Hepatocyte (in vitro differentiated cells): ENCODE data around the gene PRB3. TPM values are rescaled to one million over a fixed set of nuclear protein-coding genes. Genes with fewer than 3 reads are reported as not detected.

Source experiments
- DNase-seq: peaks from one replicate; pipeline ENCODE4 v3.0.0-alpha.2; 2016; ENCODE audit warnings: low spot score
- H2AFZ ChIP-seq: fragments of 200-600 bp; sonication (generic); 2 replicates; pipeline ENCODE4 v1.6.0; 2016; ENCODE audit warnings: antibody characterized with exemption, mild to moderate bottlenecking
- H3K27ac ChIP-seq: fragments of 200-600 bp; sonication (generic); 2 replicates; pipeline ENCODE4 v1.5.1; 2016; ENCODE audit warnings: mild to moderate bottlenecking
- H3K27me3 ChIP-seq: fragments of 200-600 bp; sonication (generic); 2 replicates; pipeline ENCODE4 v1.6.1; 2016
- H3K36me3 ChIP-seq: fragments of 200-600 bp; sonication (generic); replicated peaks from 2 replicates; pipeline ENCODE4 v1.5.1; 2016; ENCODE audit warnings: low read depth; ENCODE audit not compliant: insufficient read depth
- H3K4me1 ChIP-seq: fragments of 200-600 bp; sonication (generic); 2 replicates; pipeline ENCODE4 v1.5.1; 2016; ENCODE audit warnings: mild to moderate bottlenecking, moderate library complexity; ENCODE audit not compliant: insufficient read depth
- H3K4me2 ChIP-seq: fragments of 200-600 bp; sonication (generic); 2 replicates; pipeline ENCODE4 v1.6.0; 2016
- H3K4me3 ChIP-seq: fragments of 200-600 bp; sonication (generic); 2 replicates; pipeline ENCODE4 v1.5.1; 2016; ENCODE audit warnings: mild to moderate bottlenecking
- H3K79me2 ChIP-seq: fragments of 200-600 bp; sonication (generic); 2 replicates; pipeline ENCODE4 v1.6.0; 2017; ENCODE audit warnings: mild to moderate bottlenecking
- H3K9me2 ChIP-seq: fragments of 200-600 bp; sonication (generic); replicated peaks from 2 replicates; pipeline ENCODE4 v1.6.0; 2017; ENCODE audit warnings: mild to moderate bottlenecking; ENCODE audit not compliant: insufficient read depth
- H3K9me3 ChIP-seq: fragments of 200-600 bp; sonication (generic); 2 replicates; pipeline ENCODE4 v1.5.1; 2016; ENCODE audit warnings: low read depth, mild to moderate bottlenecking
- H4K20me1 ChIP-seq: fragments of 200-600 bp; sonication (generic); 2 replicates; pipeline ENCODE4 v1.6.0; 2016; ENCODE audit warnings: mild to moderate bottlenecking; ENCODE audit not compliant: insufficient read depth, poor library complexity, severe bottlenecking
- CTCF ChIP-seq: fragments of 200-600 bp; sonication (generic); IDR thresholded peaks from 2 replicates; pipeline ENCODE4 v1.5.1; 2016; ENCODE audit warnings: antibody characterized with exemption, mild to moderate bottlenecking; ENCODE audit not compliant: poor library complexity
- EZH2 ChIP-seq: fragments of 200-600 bp; sonication (generic); IDR thresholded peaks from 2 replicates; pipeline ENCODE4 v1.6.1; 2016; ENCODE audit warnings: antibody characterized with exemption, mild to moderate bottlenecking, borderline replicate concordance
- EZH2phosphoT487 ChIP-seq: fragments of 200-600 bp; sonication (generic); IDR thresholded peaks from one replicate; pipeline ENCODE4 v1.6.1; 2018; ENCODE audit warnings: antibody characterized with exemption, mild to moderate bottlenecking, low read depth, moderate library complexity; ENCODE audit not compliant: unreplicated experiment, severe bottlenecking
- WGBS: methylation state at CpG from one replicate; pipeline ENCODE4 v1.1.6; 2016; ENCODE audit warnings: low lambda C conversion rate; ENCODE audit errors: missing lambda C conversion rate; 5-methylcytosine and 5-hydroxymethylcytosine counted together
- polyA plus RNA-seq: library from polyadenylated mRNA; unstranded; fragments of >200 nt; fragmentation: Nextera tagmentation; extraction: Ambion mirVana; gene quantifications from 2 replicates; pipeline ENCODE4 v1.2.1, GENCODE V29; 2016
- total RNA-seq: library from RNA; depleted of rRNA; stranded (reverse); fragments of >200 nt; gene quantifications from 2 replicates; pipeline ENCODE4 v1.2.3, GENCODE V29; 2014

Gene PRB3
- total and polyA plus RNA-seq, 2 experiments from 2014 or later, result 0.56 TPM; not detected in 1

DNA sequence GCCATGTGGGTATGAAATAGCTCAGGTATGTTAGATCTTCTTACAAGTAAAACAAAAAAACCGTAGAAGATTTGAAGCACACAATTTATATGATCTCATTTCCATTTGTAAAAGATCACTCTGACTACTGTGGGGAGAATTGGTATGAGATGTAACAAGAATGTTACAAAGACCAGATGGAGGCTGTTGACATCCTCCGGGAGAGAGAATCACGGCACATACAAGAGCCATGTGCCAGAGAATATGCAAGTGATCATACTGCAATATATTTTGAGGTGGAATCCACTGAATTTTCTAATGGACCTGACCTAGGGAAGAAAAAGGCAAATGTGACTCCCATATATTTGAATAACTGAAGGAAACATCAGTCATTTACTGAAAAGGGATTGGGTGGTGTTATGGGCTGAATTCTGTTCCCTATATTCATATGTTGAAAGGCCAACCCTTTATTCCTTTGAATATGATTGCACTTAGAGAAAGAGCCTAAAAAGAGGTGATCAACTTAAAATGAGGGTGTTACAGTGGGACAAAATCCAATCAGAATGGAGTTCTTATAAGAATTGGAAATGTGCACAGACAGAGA, 29.1 kb downstream of the PRB3 start:
- no peaks in the 10 kb centered on the region for H3K9me2 ChIP-seq
- no peaks in the 10 kb centered on the region for H3K79me2 ChIP-seq
- WGBS, result 93% methylated on average over 3 of the region's 3 CpGs
- H3K36me3 ChIP-seq, result no peaks in the 10 kb centered on the region
- DNase-seq, result no peak
- no peaks in the 10 kb centered on the region for H4K20me1 ChIP-seq
- H3K27ac ChIP-seq, result no peak overlapping the region
- no peaks in the 10 kb centered on the region for H3K9me3 ChIP-seq
- no peak overlapping the region for H3K4me3 ChIP-seq
- TF ChIP-seq EZH2phosphoT487 (no peak), CTCF (no peak), EZH2 (no peak)
- no peak overlapping the region for H2AFZ ChIP-seq
- H3K4me2 ChIP-seq, result no peak overlapping the region
- no peaks in the 10 kb centered on the region for H3K4me1 ChIP-seq
- no peaks in the 10 kb centered on the region for H3K27me3 ChIP-seq

DNA sequence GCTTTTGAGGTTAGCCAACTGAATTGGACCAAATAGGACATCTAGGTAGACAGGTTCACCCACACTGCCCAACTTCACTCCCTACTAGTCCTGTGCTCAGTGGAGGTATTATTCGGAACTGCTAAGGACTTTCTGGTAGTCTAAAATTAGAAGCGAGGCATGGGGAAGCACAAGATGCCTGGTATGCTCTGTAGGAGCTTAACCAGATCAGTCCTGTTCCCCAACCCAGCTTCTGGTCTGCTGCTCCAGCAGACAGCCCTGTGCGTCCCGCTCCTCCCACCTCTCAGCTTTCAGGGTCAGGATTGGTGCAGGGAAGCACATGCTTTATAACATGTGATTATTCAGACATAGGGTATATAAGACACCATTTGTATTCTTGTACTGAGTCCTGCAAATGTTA, 31.2 kb downstream of the PRB3 start:
- Histone ChIP-seq H3K4me2 (no peak overlapping the region), H3K4me3 (no peak overlapping the region), H3K27ac (no peak overlapping the region), H3K36me3 (no peaks in the 10 kb centered on the region), H3K4me1 (no peaks in the 10 kb centered on the region), H2AFZ (no peak overlapping the region), H4K20me1 (no peaks in the 10 kb centered on the region), H3K79me2 (no peaks in the 10 kb centered on the region), H3K9me3 (no peaks in the 10 kb centered on the region), H3K9me2 (no peaks in the 10 kb centered on the region), H3K27me3 (no peaks in the 10 kb centered on the region)
- no peak for TF ChIP-seq CTCF
- no peak for TF ChIP-seq EZH2phosphoT487
- TF ChIP-seq EZH2, result no peak
- no peak for DNase-seq
- WGBS, result 94% methylated on average over 4 of the region's 4 CpGs

- no peaks in the 10 kb centered on the region for H4K20me1 ChIP-seq
- no peak overlapping the region for H3K4me2 ChIP-seq
- no peak for DNase-seq
- H3K36me3 ChIP-seq, result peaks cover 3% of the 10 kb centered on the region
- TF ChIP-seq EZH2phosphoT487 (no peak), CTCF (no peak), EZH2 (no peak)
- no peak overlapping the region for H3K4me3 ChIP-seq
- H3K9me3 ChIP-seq, result no peaks in the 10 kb centered on the region
- H3K27ac ChIP-seq, result no peak overlapping the region
- H3K79me2 ChIP-seq, result no peaks in the 10 kb centered on the region
- H2AFZ ChIP-seq, result no peak overlapping the region
- WGBS, result 75% methylated on average over 5 of the region's 5 CpGs
- H3K4me1 ChIP-seq, result no peaks in the 10 kb centered on the region
- H3K9me2 ChIP-seq, result no peaks in the 10 kb centered on the region
- no peaks in the 10 kb centered on the region for H3K27me3 ChIP-seq
Observed at GRCh38 chr12:11233532-11233931, 36.0 kb downstream of the PRB3 start.
